ENCODE measurements around the gene PTGER3.
A peak's percentile ranks its signal among the peaks of the same experiment; 100 is the strongest.
"Not testable (repeated sequence)": the region's sequence is repeated elsewhere in the genome, so short reads cannot be mapped to it uniquely, and the experiment has no call there.

The PTGER3 gene

GRCh38 chr1:71002709-71003475 lies 44.7 kb downstream of the PTGER3 start:
- no peak for DNase-seq (ENCODE audit: low spot score)

GRCh38 chr1:71001624-71002023 lies 46.0 kb downstream of the PTGER3 start:
- DNase-seq (ENCODE audit: low spot score) = no peak

- DNase-seq (ENCODE audit: low spot score) = no peak
These were observed 49.8 kb downstream of the PTGER3 start for GRCh38 chr1:70997793-70998192.

GRCh38 chr1:70994753-70995268 lies 52.8 kb downstream of the PTGER3 start:
- no peak for DNase-seq (ENCODE audit: low spot score)

GRCh38 chr1:70993798-70994197 lies 53.8 kb downstream of the PTGER3 start:
- no peak for DNase-seq (ENCODE audit: low spot score)

GRCh38 chr1:70992521-70992920 lies 55.1 kb downstream of the PTGER3 start:
- DNase-seq (ENCODE audit: low spot score) = no peak

GRCh38 chr1:70990469-70991253 lies 57.0 kb downstream of the PTGER3 start:
- no peak for DNase-seq (ENCODE audit: low spot score)

- DNase-seq (ENCODE audit: low spot score) = no peak
These were observed 60.1 kb downstream of the PTGER3 start for GRCh38 chr1:70987497-70987896.

GRCh38 chr1:70985776-70986225 lies 61.8 kb downstream of the PTGER3 start:
- not testable (repeated sequence) for DNase-seq (ENCODE audit: low spot score)

GRCh38 chr1:70985278-70985677 lies 62.3 kb downstream of the PTGER3 start:
- DNase-seq (ENCODE audit: low spot score) = not testable (repeated sequence)

GRCh38 chr1:70980361-70980760 lies 67.3 kb downstream of the PTGER3 start:
- no peak for DNase-seq (ENCODE audit: low spot score)

- no peak for DNase-seq (ENCODE audit: low spot score)
These were observed 67.7 kb downstream of the PTGER3 start for GRCh38 chr1:70979881-70980280.

- DNase-seq (ENCODE audit: low spot score) = no peak
These were observed 68.3 kb downstream of the PTGER3 start for GRCh38 chr1:70979313-70979712.

GRCh38 chr1:70978623-70979022 lies 69.0 kb downstream of the PTGER3 start:
- no peak for DNase-seq (ENCODE audit: low spot score)

GRCh38 chr1:70977575-70977974 lies 70.0 kb downstream of the PTGER3 start:
- no peak for DNase-seq (ENCODE audit: low spot score)

- DNase-seq (ENCODE audit: low spot score) = no peak
These were observed 70.6 kb downstream of the PTGER3 start for GRCh38 chr1:70977041-70977440.

GRCh38 chr1:70973754-70974153 lies 73.9 kb downstream of the PTGER3 start:
- DNase-seq (ENCODE audit: low spot score) = no peak

- no peak for DNase-seq (ENCODE audit: low spot score)
These were observed 77.2 kb downstream of the PTGER3 start for GRCh38 chr1:70970407-70970806.

GRCh38 chr1:70966018-70966638 lies 81.5 kb downstream of the PTGER3 start:
- DNase-seq (ENCODE audit: low spot score) = peak; percentile 10

- no peak for DNase-seq (ENCODE audit: low spot score)
These were observed 84.2 kb downstream of the PTGER3 start for GRCh38 chr1:70963374-70963773.

- no peak for DNase-seq (ENCODE audit: low spot score)
These were observed 86.1 kb downstream of the PTGER3 start for GRCh38 chr1:70961374-70961975.

- no peak for DNase-seq (ENCODE audit: low spot score)
These were observed 99.1 kb downstream of the PTGER3 start for GRCh38 chr1:70948396-70949017.
